SK-N-SH (cell line): ENCODE results near the gene SMYD3. TPM values are rescaled to one million over a fixed set of nuclear protein-coding genes. Genes with fewer than 3 reads are reported as not detected.

ENCODE experiments used
- CHD2 ChIP-seq: fragments of 150-350 bp; IDR thresholded peaks from 2 replicates; pipeline ENCODE4 v1.6.1; 2018; ENCODE audit warnings: low read length; ENCODE audit not compliant: partially characterized antibody
- CTCF ChIP-seq: fragments of 200-600 bp; sonication (generic); IDR thresholded peaks from 2 replicates; pipeline ENCODE4 v1.6.1; 2017; ENCODE audit warnings: antibody characterized with exemption, mild to moderate bottlenecking, moderate library complexity
- ELF1 ChIP-seq: IDR thresholded peaks from 2 replicates; pipeline ENCODE4 v1.4.0; 2012
- EP300 ChIP-seq, 2 experiments: IDR thresholded peaks; 2 replicates each; pipeline versions ENCODE4 v1.4.0 to v1.6.1; 2012; ENCODE audit warnings: borderline replicate concordance in 1 of 2, low read depth in 1 of 2, low read length in 1 of 2
- EZH2phosphoT487 ChIP-seq: fragments of 200-600 bp; sonication (generic); IDR thresholded peaks from 2 replicates; pipeline ENCODE4 v1.6.1; 2017; ENCODE audit warnings: low read depth, mixed run types, mild to moderate bottlenecking, antibody characterized with exemption, moderate library complexity, borderline replicate concordance
- FOXJ3 ChIP-seq: sonication (generic); formaldehyde crosslinking; IDR thresholded peaks from 2 replicates; pipeline ENCODE4 v1.5.1; 2020; ENCODE audit warnings: mild to moderate bottlenecking, missing genetic modification reagents
- FOXM1 ChIP-seq: IDR thresholded peaks from 2 replicates; pipeline ENCODE4 v1.4.0; 2012; ENCODE audit warnings: low read depth, mild to moderate bottlenecking
- GABPA ChIP-seq: IDR thresholded peaks from 2 replicates; pipeline ENCODE4 v1.4.0; 2012; ENCODE audit warnings: low read depth, mild to moderate bottlenecking
- GATA2 ChIP-seq: sonication (generic); formaldehyde crosslinking; IDR thresholded peaks from 2 replicates; pipeline ENCODE4 v1.5.0; 2020; ENCODE audit warnings: mild to moderate bottlenecking, missing genetic modification reagents
- IRF3 ChIP-seq: fragments of 150-350 bp; IDR thresholded peaks from 2 replicates; pipeline ENCODE4 v1.6.1; 2016; ENCODE audit warnings: mild to moderate bottlenecking, low read depth, low read length
- JUND ChIP-seq: IDR thresholded peaks from 2 replicates; pipeline ENCODE4 v1.4.0; 2012
- MXI1 ChIP-seq: IDR thresholded peaks from 2 replicates; pipeline ENCODE4 v1.6.1; 2012; ENCODE audit warnings: mild to moderate bottlenecking, low read depth, low read length, improper control_type of control experiment
- PBX3 ChIP-seq: IDR thresholded peaks from 2 replicates; pipeline ENCODE4; 2012
- RCOR1 ChIP-seq: fragments of 150-350 bp; IDR thresholded peaks from 2 replicates; pipeline ENCODE4 v1.6.1; 2017; ENCODE audit warnings: antibody characterized with exemption, low read length
- REST ChIP-seq: IDR thresholded peaks from 2 replicates; pipeline ENCODE4 v1.6.1; 2012; ENCODE audit warnings: mild to moderate bottlenecking, low read depth, low read length, moderate library complexity
- RFX5 ChIP-seq: IDR thresholded peaks from 2 replicates; pipeline ENCODE4 v1.6.1; 2012; ENCODE audit warnings: mild to moderate bottlenecking, improper control_type of control experiment, low read length
- RXRA ChIP-seq: IDR thresholded peaks from 2 replicates; pipeline ENCODE4 v1.4.0; 2012; ENCODE audit warnings: low read depth, mild to moderate bottlenecking, borderline replicate concordance
- SMC3 ChIP-seq: IDR thresholded peaks from 2 replicates; pipeline ENCODE4 v1.6.1; 2012; ENCODE audit warnings: low read depth, low read length, improper control_type of control experiment
- TAF1 ChIP-seq: IDR thresholded peaks from 2 replicates; pipeline ENCODE4 v1.6.1; 2012; ENCODE audit warnings: low read depth, mild to moderate bottlenecking, low read length, moderate library complexity, borderline replicate concordance
- TCF12 ChIP-seq: IDR thresholded peaks from 2 replicates; pipeline ENCODE4 v1.4.0; 2012
- TEAD4 ChIP-seq: IDR thresholded peaks from 2 replicates; pipeline ENCODE4 v1.4.0; 2012; ENCODE audit warnings: mild to moderate bottlenecking, borderline replicate concordance; ENCODE audit not compliant: insufficient read depth
- USF1 ChIP-seq: IDR thresholded peaks from 2 replicates; pipeline ENCODE4 v1.4.0; 2012; ENCODE audit warnings: low read depth, borderline replicate concordance
- ZBTB33 ChIP-seq: IDR thresholded peaks from 2 replicates; pipeline ENCODE4 v1.4.0; 2012; ENCODE audit warnings: low read depth, borderline replicate concordance
- polyA plus RNA-seq, 3 experiments: library from polyadenylated mRNA; depleted of rRNA; stranded (reverse); fragments of >200 nt; gene quantifications; 2 replicates each; pipeline ENCODE4 v1.2.3, GENCODE V29; 2012

The SMYD3 gene
- polyA plus RNA-seq, 1 of the 3 experiments (the other 2 are of a cell fraction), result 31.4 TPM

- TF ChIP-seq REST, result 0 out of 2 replicates have a peak, but pooled peaks have one; percentile 7
- TF ChIP-seq FOXJ3, result no peak
- no peak for TF ChIP-seq IRF3
- TF ChIP-seq RCOR1, result peak; percentile 31; the same call in 1 of the 2 replicates
- TF ChIP-seq GABPA, result no peak
- peak; percentile 80 for TF ChIP-seq TEAD4
- no peak for TF ChIP-seq EZH2phosphoT487
- TF ChIP-seq GATA2 (CRISPR knock-in tag), result no peak
- TF ChIP-seq SMC3, result no peak
- no peak for TF ChIP-seq USF1
- no peak for TF ChIP-seq MXI1
- TF ChIP-seq JUND, result 0 out of 2 replicates have a peak, but pooled peaks have one; percentile 42
- peak; percentile 86 for TF ChIP-seq PBX3
- peak; percentile 17 for TF ChIP-seq CHD2
- no peak for TF ChIP-seq TAF1
- TF ChIP-seq ZBTB33, result 0 out of 2 replicates have a peak, but pooled peaks have one; percentile 11
- TF ChIP-seq EP300 (IDR thresholded peaks at IDR 0.05; ENCODE audit: borderline replicate concordance in 1 of 2, low read depth in 1 of 2, low read length in 1 of 2), result peak; percentile 90 to 93
- no peak for TF ChIP-seq ELF1
- peak; percentile 47; the same call in 1 of the 2 replicates for TF ChIP-seq RXRA
- peak; percentile 32 for TF ChIP-seq CTCF
- no peak for TF ChIP-seq RFX5
- TF ChIP-seq TCF12, result peak; percentile 97
- TF ChIP-seq FOXM1, result peak; percentile 92
Observed at GRCh38 chr1:245860657-245861544, 646.2 kb downstream of the SMYD3 start (continued).
